Stomach (tissue), 9 donors: Measurements from ENCODE around the gene CCDC73. TPM values are rescaled to one million over a fixed set of nuclear protein-coding genes. Genes with fewer than 3 reads are reported as not detected.
"Not testable (repeated sequence)": the region's sequence is repeated elsewhere in the genome, so short reads cannot be mapped to it uniquely, and the experiment has no call there.

Source experiments
- DNase-seq, 2 donors: peaks; one replicate each; pipeline versions ENCODE4 v3.0.0 to v3.0.0-alpha.2; 2013 to 2019
- H3K27ac ChIP-seq, 5 donors: fragments of 200-600 bp in 4 of 5; sonication (generic) in 4 of 5; one replicate each; pipeline ENCODE4 v1.5.1; 2013 to 2019; ENCODE audit warnings: mild to moderate bottlenecking in 1 of 5, moderate library complexity in 1 of 5
- H3K27me3 ChIP-seq, 3 donors: fragments of 200-600 bp; sonication (generic); one replicate each; pipeline ENCODE4 v1.5.1; 2017 to 2019; ENCODE audit warnings: mixed run types in 1 of 3
- H3K36me3 ChIP-seq, 4 donors: fragments of 200-600 bp; sonication (generic); 1 replicate in 3 of 4; 2 replicates in 1 of 4; pipeline ENCODE4 v1.5.1; 2016 to 2019
- H3K4me1 ChIP-seq, 4 donors: fragments of 200-600 bp; sonication (generic); one replicate each; pipeline ENCODE4 v1.5.1; 2016 to 2019
- H3K4me3 ChIP-seq, 4 donors: fragments of 200-600 bp; sonication (generic) in 3 of 4; one replicate each; pipeline ENCODE4 v1.5.1; 2016 to 2019; ENCODE audit warnings: mild to moderate bottlenecking in 1 of 4
- H3K9me3 ChIP-seq, 4 donors: fragments of 200-600 bp; sonication (generic); one replicate each; pipeline ENCODE4 v1.5.1; 2016 to 2019
- EP300 ChIP-seq: sonication (generic); formaldehyde crosslinking; IDR thresholded peaks from one replicate; pipeline ENCODE4 v1.6.1; 2017; ENCODE audit warnings: antibody characterized with exemption
- POLR2A ChIP-seq, 4 donors: fragments of 450-650 bp; IDR thresholded peaks; one replicate each; pipeline ENCODE4 v1.6.1; 2016; ENCODE audit warnings: antibody characterized with exemption in 4 of 4, control low read depth in 2 of 4, mild to moderate bottlenecking in 1 of 4, moderate library complexity in 1 of 4
- POLR2AphosphoS5 ChIP-seq, 3 donors: sonication (generic); formaldehyde crosslinking; IDR thresholded peaks; one replicate each; pipeline ENCODE4 v1.6.1; 2016; ENCODE audit warnings: antibody characterized with exemption in 3 of 3
- WGBS, 5 donors: extraction: QIAGEN DNeasy Blood & Tissue Kit in 3 of 5; methylation state at CpG; one replicate each; pipeline versions ENCODE4 v1.1.5 to v1.1.7; 2013 to 2018; 5-methylcytosine and 5-hydroxymethylcytosine counted together
- intact Hi-C: fragments of 100-400 bp; cut with DNase I; formaldehyde crosslinking; loops from one replicate; pipeline ENCODE4 v1.15.1; 2023; ENCODE audit warnings: low total_unique reads
- polyA plus RNA-seq, 3 donors: library from polyadenylated mRNA; stranded (reverse); fragments of 200-250 nt; gene quantifications; one replicate each; pipeline ENCODE4 v1.2.3, GENCODE V29; 2013
- total RNA-seq, 5 donors: library from RNA; depleted of rRNA; stranded (reverse); fragments of >200 nt; gene quantifications; one replicate each; pipeline versions ENCODE4 v1.1.0 to v1.2.3, GENCODE V29; 2014 to 2016
- TF ChIP-seq, protein P1 (sequence below), 7 experiments: fragments of 450-650 bp in 4 of 7; fragments of 200-600 bp in 3 of 7; sonication (generic) in 3 of 7; IDR thresholded peaks; one replicate each; pipeline ENCODE4 v1.5.1; 2016 to 2019; ENCODE audit warnings: antibody characterized with exemption in 7 of 7, control low read depth in 2 of 7, mild to moderate bottlenecking in 1 of 7
- donor health status: healthy with polysubstance abuse.
- donor health status: Bipolar disorder and iron deficiency.
- donor health status: healthy.

The CCDC73 gene
- total and polyA plus RNA-seq, 8 donors, result 0.37 TPM; not detected in 7

GRCh38 chr11:32827276-32827675 lies 32.8 kb upstream of the CCDC73 start:
- peaks cover 0 to 16% (median 7%) of the 10 kb centered on the region in 3 donors for H3K27me3 ChIP-seq
- no peak for DNase-seq
- H3K27ac ChIP-seq, result no peak overlapping the region
- peaks cover 0 to 25% (median 18%) of the 10 kb centered on the region in 4 donors for H3K4me1 ChIP-seq
- no peaks in the 10 kb centered on the region for H3K36me3 ChIP-seq
- WGBS, 5 donors, result 79 to 90% (median 87%) methylated on average over 1 of the region's 1 CpG
- intact Hi-C loops, result no loop called here
- H3K4me3 ChIP-seq, result no peak overlapping the region
- no peaks in the 10 kb centered on the region for H3K9me3 ChIP-seq
- TF ChIP-seq EP300 (no peak), POLR2A (IDR thresholded peaks at IDR 0.05) (no peak), POLR2AphosphoS5 (IDR thresholded peaks at IDR 0.05) (no peak)
- TF ChIP-seq, protein P1, sequence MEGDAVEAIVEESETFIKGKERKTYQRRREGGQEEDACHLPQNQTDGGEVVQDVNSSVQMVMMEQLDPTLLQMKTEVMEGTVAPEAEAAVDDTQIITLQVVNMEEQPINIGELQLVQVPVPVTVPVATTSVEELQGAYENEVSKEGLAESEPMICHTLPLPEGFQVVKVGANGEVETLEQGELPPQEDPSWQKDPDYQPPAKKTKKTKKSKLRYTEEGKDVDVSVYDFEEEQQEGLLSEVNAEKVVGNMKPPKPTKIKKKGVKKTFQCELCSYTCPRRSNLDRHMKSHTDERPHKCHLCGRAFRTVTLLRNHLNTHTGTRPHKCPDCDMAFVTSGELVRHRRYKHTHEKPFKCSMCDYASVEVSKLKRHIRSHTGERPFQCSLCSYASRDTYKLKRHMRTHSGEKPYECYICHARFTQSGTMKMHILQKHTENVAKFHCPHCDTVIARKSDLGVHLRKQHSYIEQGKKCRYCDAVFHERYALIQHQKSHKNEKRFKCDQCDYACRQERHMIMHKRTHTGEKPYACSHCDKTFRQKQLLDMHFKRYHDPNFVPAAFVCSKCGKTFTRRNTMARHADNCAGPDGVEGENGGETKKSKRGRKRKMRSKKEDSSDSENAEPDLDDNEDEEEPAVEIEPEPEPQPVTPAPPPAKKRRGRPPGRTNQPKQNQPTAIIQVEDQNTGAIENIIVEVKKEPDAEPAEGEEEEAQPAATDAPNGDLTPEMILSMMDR (IDR thresholded peaks at IDR 0.05), result no peak

- H3K4me3 ChIP-seq, result no peak overlapping the region
- H3K36me3 ChIP-seq, result no peaks in the 10 kb centered on the region
- H3K27me3 ChIP-seq, result peaks cover 0 to 16% (median 7%) of the 10 kb centered on the region in 3 donors
- 26 to 63% (median 50%) methylated on average over 3 of the region's 3 CpGs for WGBS, 5 donors
- no peak for DNase-seq
- H3K9me3 ChIP-seq, result no peaks in the 10 kb centered on the region
- H3K27ac ChIP-seq, result no peak overlapping the region
- intact Hi-C loops, result no loop called here
- peaks cover 0 to 25% (median 18%) of the 10 kb centered on the region in 4 donors for H3K4me1 ChIP-seq
- TF ChIP-seq POLR2AphosphoS5 (IDR thresholded peaks at IDR 0.05) (no peak), EP300 (no peak), POLR2A (IDR thresholded peaks at IDR 0.05) (no peak)
- TF ChIP-seq, protein P1 (IDR thresholded peaks at IDR 0.05), result no peak
These were observed 31.7 kb upstream of the CCDC73 start for GRCh38 chr11:32826113-32826512.

- H3K27ac ChIP-seq, H3K4me1 ChIP-seq, DNase-seq, H3K9me3 ChIP-seq, H3K4me3 ChIP-seq, H3K27me3 ChIP-seq, H3K36me3 ChIP-seq, intact Hi-C loops: not testable (repeated sequence)
- 74 to 85% (median 81%) methylated on average over 3 of the region's 3 CpGs for WGBS, 5 donors
These were observed 29.2 kb upstream of the CCDC73 start for GRCh38 chr11:32823617-32824016.

GRCh38 chr11:32821917-32822560 lies 27.6 kb upstream of the CCDC73 start:
- DNase-seq, result no peak
- no peaks in the 10 kb centered on the region for H3K36me3 ChIP-seq
- H3K27ac ChIP-seq, result no peak overlapping the region
- TF ChIP-seq, protein P1 (IDR thresholded peaks at IDR 0.05), result no peak
- no peak for TF ChIP-seq POLR2AphosphoS5 (IDR thresholded peaks at IDR 0.05)
- no peak for TF ChIP-seq POLR2A (IDR thresholded peaks at IDR 0.05)
- TF ChIP-seq EP300, result no peak
- intact Hi-C loops, result no loop called here
- H3K4me3 ChIP-seq, result no peak overlapping the region
- H3K27me3 ChIP-seq, result no peaks in the 10 kb centered on the region
- WGBS, 5 donors, result 61 to 82% (median 71%) methylated on average over 5 of the region's 5 CpGs
- H3K4me1 ChIP-seq, result no peaks in the 10 kb centered on the region
- no peaks in the 10 kb centered on the region for H3K9me3 ChIP-seq

GRCh38 chr11:32821517-32821916 lies 27.1 kb upstream of the CCDC73 start:
- Histone ChIP-seq H3K27ac (no peak overlapping the region), H3K36me3 (no peaks in the 10 kb centered on the region), H3K4me3 (no peak overlapping the region), H3K27me3 (no peaks in the 10 kb centered on the region), H3K9me3 (no peaks in the 10 kb centered on the region), H3K4me1 (no peaks in the 10 kb centered on the region)
- intact Hi-C loops, result no loop called here
- DNase-seq, result no peak
- TF ChIP-seq POLR2AphosphoS5 (IDR thresholded peaks at IDR 0.05) (no peak), POLR2A (IDR thresholded peaks at IDR 0.05) (no peak), EP300 (no peak)
- TF ChIP-seq, protein P1 (IDR thresholded peaks at IDR 0.05), result no peak
